ENCODE measurements around the gene MACROH2A2. TPM values are rescaled to one million over a fixed set of nuclear protein-coding genes. Genes with fewer than 3 reads are reported as not detected.

The MACROH2A2 gene
- total RNA-seq (21.7 TPM), polyA plus RNA-seq (ENCODE audit: insufficient read depth, low read depth, low replicate concordance) (16.8 TPM)
- long read RNA-seq, donor 1, transcript H2AFY2-201 (9 exons, 1,980 nt) = major isoform, 23 of 60 reads
- long read RNA-seq, donor 1, partial matches to known transcripts = 37 of 60 reads
- long read RNA-seq, donor 1, other reads (novel, unspliced or antisense) = 0 of 60 reads
- long read RNA-seq, donor 2, transcript H2AFY2-201 (9 exons, 1,980 nt) = major isoform, 24 of 29 reads
- long read RNA-seq, donor 2, partial matches to known transcripts = 5 of 29 reads
- long read RNA-seq, donor 2, other reads (novel, unspliced or antisense) = 0 of 29 reads
- long read RNA-seq, donor 3, transcript H2AFY2-201 (9 exons, 1,980 nt) = major isoform, 35 of 50 reads
- long read RNA-seq, donor 3, partial matches to known transcripts = 15 of 50 reads
- long read RNA-seq, donor 3, other reads (novel, unspliced or antisense) = 0 of 50 reads
- long read RNA-seq, donor 4, transcript H2AFY2-201 (9 exons, 1,980 nt) = major isoform, 22 of 22 reads
- long read RNA-seq, donor 4, partial matches to known transcripts = 0 of 22 reads
- long read RNA-seq, donor 4, other reads (novel, unspliced or antisense) = 0 of 22 reads
- long read RNA-seq, donor 5 = 0 reads
- long read RNA-seq, donor 6, transcript H2AFY2-201 (9 exons, 1,980 nt) = major isoform, 15 of 20 reads
- long read RNA-seq, donor 6, partial matches to known transcripts = 5 of 20 reads
- long read RNA-seq, donor 6, other reads (novel, unspliced or antisense) = 0 of 20 reads
- long read RNA-seq, donor 7, transcript H2AFY2-201 (9 exons, 1,980 nt) = major isoform, 19 of 24 reads
- long read RNA-seq, donor 7, partial matches to known transcripts = 2 of 24 reads
- long read RNA-seq, donor 7, other reads (novel, unspliced or antisense) = 3 of 24 reads
- long read RNA-seq, donor 8, transcript H2AFY2-201 (9 exons, 1,980 nt) = major isoform, 21 of 26 reads
- long read RNA-seq, donor 8, partial matches to known transcripts = 5 of 26 reads
- long read RNA-seq, donor 8, other reads (novel, unspliced or antisense) = 0 of 26 reads
- long read RNA-seq, donor 9, transcript H2AFY2-201 (9 exons, 1,980 nt) = major isoform, 17 of 17 reads
- long read RNA-seq, donor 9, partial matches to known transcripts = 0 of 17 reads
- long read RNA-seq, donor 9, other reads (novel, unspliced or antisense) = 0 of 17 reads
- long read RNA-seq, donor 10, transcript H2AFY2-201 (9 exons, 1,980 nt) = major isoform, 22 of 30 reads
- long read RNA-seq, donor 10, partial matches to known transcripts = 8 of 30 reads
- long read RNA-seq, donor 10, other reads (novel, unspliced or antisense) = 0 of 30 reads

DNA sequence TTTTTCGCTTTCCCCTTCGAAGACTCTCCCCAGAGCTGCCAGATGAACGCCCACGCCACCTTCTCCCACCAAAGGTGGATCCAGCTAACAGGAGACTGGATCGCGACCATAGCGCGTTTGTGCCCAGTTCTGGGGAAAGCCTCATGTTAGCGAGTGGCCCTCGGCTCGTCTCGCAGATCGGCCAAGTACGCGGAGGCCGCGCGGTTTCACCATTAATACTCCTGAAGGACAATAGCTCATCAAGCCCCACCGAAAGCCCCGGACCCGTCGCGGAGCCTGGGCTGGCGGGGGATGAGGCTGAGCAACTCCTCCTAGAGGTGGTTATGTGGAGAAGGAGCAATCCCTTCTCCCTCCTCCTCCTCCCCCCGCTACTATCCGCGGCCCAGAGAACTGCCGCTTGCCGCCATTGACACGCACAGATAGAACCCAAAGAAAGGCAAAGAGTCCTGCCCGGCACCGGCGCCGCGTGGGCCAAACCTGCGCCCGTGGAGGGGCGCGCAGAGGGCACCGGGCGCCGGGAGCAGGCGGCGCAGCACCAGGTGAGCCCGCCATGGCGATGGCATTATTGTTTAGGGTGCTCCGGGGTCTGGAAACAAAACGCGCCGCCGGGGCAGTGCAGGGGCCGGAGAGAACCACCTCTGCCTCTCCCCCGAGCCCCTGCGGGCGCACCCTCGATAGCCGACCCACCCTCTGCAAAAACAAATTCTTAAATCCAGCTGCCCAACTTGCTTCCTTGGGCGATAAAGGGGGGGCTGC lies at the start of gene MACROH2A2:
MACROH2A2 (plus strand) TSS at position 385 of the 756 bp plus-strand sequence. CDS start 22,813 bp downstream, outside the sequence.
- Histone ChIP-seq H3K9me3 (ENCODE audit: control insufficient read depth in 2 of 3, insufficient read depth in 1 of 3, low read length in 3 of 3) (no peaks in the 10 kb centered on the region), H3K4me1 (ENCODE audit: control insufficient read depth in 2 of 3, insufficient read depth in 2 of 3, low read depth in 1 of 3, low read length in 3 of 3) (peaks cover 0 to under 1% (median 0%) of the 10 kb centered on the region in 3 donors), H3K27ac (ENCODE audit: low read depth in 2 of 2, low read length in 2 of 2) (peak within 1 kb of the TSS; percentile 35), H3K9ac (ENCODE audit: low read length in 3 of 3) (peak within 1 kb of the TSS; percentile 61 to 72 (median 66)), H3K4me3 (ENCODE audit: low read length in 3 of 3) (peak within 1 kb of the TSS; percentile 68 to 72 (median 71)), H3K36me3 (ENCODE audit: control insufficient read depth in 2 of 3, insufficient read depth in 3 of 3, low read length in 3 of 3) (no peaks in the 10 kb centered on the region), H3K27me3 (ENCODE audit: control insufficient read depth, insufficient read depth, low read length) (no peaks in the 10 kb centered on the region)
- peak; percentile 87 to 94 (median 92) for DNase-seq
- TF ChIP-seq, protein P1, sequence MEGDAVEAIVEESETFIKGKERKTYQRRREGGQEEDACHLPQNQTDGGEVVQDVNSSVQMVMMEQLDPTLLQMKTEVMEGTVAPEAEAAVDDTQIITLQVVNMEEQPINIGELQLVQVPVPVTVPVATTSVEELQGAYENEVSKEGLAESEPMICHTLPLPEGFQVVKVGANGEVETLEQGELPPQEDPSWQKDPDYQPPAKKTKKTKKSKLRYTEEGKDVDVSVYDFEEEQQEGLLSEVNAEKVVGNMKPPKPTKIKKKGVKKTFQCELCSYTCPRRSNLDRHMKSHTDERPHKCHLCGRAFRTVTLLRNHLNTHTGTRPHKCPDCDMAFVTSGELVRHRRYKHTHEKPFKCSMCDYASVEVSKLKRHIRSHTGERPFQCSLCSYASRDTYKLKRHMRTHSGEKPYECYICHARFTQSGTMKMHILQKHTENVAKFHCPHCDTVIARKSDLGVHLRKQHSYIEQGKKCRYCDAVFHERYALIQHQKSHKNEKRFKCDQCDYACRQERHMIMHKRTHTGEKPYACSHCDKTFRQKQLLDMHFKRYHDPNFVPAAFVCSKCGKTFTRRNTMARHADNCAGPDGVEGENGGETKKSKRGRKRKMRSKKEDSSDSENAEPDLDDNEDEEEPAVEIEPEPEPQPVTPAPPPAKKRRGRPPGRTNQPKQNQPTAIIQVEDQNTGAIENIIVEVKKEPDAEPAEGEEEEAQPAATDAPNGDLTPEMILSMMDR (IDR thresholded peaks at IDR 0.05; ENCODE audit: borderline replicate concordance, extremely low read depth, insufficient read depth) = peak; percentile 36
- FAIRE-seq = no peak
- intact Hi-C loops (cut with DNase I) = no loop called here

DNA sequence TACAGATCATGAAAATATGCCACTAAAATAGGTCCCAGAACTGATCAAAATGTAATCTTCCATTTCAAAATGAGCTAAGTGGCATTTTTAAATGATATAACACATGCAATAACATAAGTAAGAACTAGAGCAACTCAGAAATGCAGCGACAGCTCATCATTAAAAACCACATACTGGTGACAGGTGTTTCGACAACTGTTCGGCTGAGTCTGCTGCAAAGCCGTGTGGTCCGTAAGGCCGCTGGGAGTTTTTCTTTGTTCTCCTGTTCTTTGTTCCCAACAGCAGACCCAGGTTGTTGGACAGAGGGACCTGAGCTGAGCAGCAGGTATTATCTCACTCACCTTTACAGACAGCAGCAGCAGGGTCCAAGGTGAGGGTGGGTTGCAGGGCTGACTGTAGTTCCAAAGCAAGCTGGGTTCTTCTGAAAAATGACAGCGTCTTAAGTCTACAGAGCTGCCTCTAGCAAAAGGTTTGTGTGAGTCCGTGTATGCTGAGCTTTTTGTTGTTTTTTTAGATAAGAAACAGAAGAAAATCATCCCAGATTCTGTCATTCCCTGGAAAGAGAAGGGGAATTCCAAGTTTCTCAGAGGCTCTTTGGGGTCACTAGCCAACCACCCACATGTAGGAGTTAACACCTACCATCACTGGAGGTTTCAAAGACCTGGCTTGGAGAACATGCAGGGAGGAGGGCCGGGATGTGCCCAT lies 45.4 kb upstream of the MACROH2A2 start:
- H3K9ac ChIP-seq (ENCODE audit: low read length in 3 of 3) = no peak overlapping the region

More for the DNA sequence above, 45.4 kb upstream of the MACROH2A2 start:
- intact Hi-C loops (cut with DNase I) = no loop called here
- DNase-seq (peak in 1 of 5 donors; percentile 2), FAIRE-seq (no peak)
- no peaks in the 10 kb centered on the region for H3K4me1 ChIP-seq (ENCODE audit: control insufficient read depth in 2 of 3, insufficient read depth in 2 of 3, low read depth in 1 of 3, low read length in 3 of 3)
- H3K27ac ChIP-seq (ENCODE audit: low read depth in 2 of 2, low read length in 2 of 2) = no peak overlapping the region
- TF ChIP-seq, protein P1 (IDR thresholded peaks at IDR 0.05; ENCODE audit: borderline replicate concordance, extremely low read depth, insufficient read depth) = no peak
- H3K27me3 ChIP-seq (ENCODE audit: control insufficient read depth, insufficient read depth, low read length) = no peaks in the 10 kb centered on the region
- H3K9me3 ChIP-seq (ENCODE audit: control insufficient read depth in 2 of 3, insufficient read depth in 1 of 3, low read length in 3 of 3) = peaks cover 0 to 4% (median 0%) of the 10 kb centered on the region in 3 donors
- no peak overlapping the region for H3K4me3 ChIP-seq (ENCODE audit: low read length in 3 of 3)
- no peaks in the 10 kb centered on the region for H3K36me3 ChIP-seq (ENCODE audit: control insufficient read depth in 2 of 3, insufficient read depth in 3 of 3, low read length in 3 of 3)
